WI38 (cell line): ENCODE data around the gene CADM1.

Source experiments
- H3K4me3 ChIP-seq: 2 replicates; pipeline ENCODE4 v1.5.1; 2011; ENCODE audit warnings: low read depth, mild to moderate bottlenecking, control low read depth, low read length
- TF ChIP-seq, protein P1 (sequence below): IDR thresholded peaks from 2 replicates; pipeline ENCODE4 v1.5.1; 2012; ENCODE audit warnings: low read depth, mild to moderate bottlenecking, control low read depth, low read length

The CADM1 gene

DNA sequence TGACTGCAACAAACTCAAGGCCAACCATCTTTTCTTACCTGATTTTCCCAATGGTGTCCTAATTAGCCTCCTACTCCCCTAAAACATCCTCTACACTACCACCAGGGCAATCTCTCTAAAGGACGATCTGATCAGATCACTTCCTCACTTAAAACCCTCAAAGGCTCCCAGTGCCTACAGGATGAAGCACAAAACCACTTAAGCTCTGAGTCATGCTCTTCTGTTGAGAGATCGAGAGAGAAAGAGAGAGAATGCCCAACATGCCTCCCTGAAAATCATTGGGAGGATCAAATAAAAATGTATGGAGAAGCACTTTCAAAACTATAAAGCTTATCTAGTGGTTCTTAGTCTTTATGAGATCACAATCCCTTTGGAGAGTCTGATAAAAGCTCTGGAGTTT is 171.1 kb downstream of the CADM1 start:
- no peak overlapping the region for H3K4me3 ChIP-seq
- TF ChIP-seq, protein P1, sequence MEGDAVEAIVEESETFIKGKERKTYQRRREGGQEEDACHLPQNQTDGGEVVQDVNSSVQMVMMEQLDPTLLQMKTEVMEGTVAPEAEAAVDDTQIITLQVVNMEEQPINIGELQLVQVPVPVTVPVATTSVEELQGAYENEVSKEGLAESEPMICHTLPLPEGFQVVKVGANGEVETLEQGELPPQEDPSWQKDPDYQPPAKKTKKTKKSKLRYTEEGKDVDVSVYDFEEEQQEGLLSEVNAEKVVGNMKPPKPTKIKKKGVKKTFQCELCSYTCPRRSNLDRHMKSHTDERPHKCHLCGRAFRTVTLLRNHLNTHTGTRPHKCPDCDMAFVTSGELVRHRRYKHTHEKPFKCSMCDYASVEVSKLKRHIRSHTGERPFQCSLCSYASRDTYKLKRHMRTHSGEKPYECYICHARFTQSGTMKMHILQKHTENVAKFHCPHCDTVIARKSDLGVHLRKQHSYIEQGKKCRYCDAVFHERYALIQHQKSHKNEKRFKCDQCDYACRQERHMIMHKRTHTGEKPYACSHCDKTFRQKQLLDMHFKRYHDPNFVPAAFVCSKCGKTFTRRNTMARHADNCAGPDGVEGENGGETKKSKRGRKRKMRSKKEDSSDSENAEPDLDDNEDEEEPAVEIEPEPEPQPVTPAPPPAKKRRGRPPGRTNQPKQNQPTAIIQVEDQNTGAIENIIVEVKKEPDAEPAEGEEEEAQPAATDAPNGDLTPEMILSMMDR = no peak

DNA sequence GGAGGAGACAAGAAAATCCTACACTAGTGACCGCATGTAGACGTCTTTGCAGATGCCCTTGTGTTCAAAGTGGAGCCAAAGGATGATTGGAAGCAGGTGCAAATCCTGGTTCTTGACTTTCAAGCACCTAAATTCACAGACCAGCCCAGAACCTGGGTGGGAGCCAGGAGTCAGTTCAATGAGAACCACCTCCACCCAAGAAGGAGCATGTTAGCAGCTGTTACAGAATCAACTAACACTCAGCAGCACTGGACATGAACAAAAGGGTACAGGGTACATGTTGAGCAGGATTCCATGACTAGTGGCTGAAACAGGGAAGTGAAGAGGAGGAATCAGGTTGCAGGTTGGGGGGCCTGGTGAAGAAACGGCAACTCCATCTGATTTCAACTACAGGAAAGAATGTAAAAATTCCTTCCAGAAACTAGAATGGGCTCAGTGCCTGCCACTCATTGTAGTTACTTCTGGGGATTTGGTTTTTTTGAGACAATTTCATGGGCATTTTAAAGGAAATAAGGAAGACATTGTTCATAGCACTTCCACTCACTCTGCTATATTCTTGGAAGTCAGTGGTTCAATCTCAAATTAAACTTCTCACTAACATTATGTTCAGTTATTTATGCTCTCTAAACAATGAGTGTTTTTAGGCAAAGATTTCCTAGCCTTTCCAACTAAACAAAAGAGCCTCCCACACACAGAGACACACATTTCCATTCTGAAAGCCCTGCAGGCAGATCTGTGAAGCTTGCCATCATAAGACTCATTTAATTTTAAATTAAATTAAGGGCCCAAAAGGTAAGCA is 173.3 kb downstream of the CADM1 start:
- TF ChIP-seq, protein P1 = no peak
- H3K4me3 ChIP-seq = no peak overlapping the region

DNA sequence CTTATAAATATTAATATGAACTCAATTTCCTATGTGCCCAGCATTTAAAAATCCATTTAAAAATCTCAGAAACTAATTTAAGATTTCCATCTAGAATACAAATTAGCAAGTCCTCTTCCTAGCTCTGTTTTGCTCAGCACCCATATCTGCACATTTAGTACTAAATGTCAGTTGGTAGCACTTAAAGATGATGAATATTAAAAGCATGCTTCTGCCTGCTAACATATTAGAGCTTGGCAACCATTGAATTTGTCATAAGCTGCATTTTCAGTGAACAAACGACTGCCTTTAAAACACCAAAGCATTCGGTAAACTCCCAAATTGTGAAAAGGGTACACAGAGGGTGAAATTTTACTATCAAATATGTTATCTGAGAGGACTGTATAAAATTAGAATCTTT is 177.7 kb downstream of the CADM1 start:
- H3K4me3 ChIP-seq = no peak overlapping the region
- TF ChIP-seq, protein P1 = no peak

DNA sequence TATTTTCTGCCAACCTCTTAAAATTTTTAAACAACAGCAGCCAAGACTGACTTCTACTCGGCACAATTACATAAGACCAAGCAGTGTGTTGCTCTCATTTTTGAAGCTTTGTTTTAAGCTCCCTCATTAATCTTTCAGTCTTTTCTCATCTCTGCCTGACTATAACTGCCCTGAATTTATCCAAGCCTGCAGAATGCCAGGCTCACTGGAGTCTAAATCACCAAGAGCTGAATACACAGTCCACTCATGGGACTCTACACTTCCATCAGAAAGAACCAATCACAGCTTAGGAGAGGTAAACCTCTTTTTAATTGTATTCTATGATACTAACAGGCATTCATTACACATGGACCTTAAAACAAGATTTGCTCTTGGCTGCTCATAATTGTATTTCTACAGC is 178.7 kb downstream of the CADM1 start:
- TF ChIP-seq, protein P1 = no peak
- H3K4me3 ChIP-seq = no peak overlapping the region

DNA sequence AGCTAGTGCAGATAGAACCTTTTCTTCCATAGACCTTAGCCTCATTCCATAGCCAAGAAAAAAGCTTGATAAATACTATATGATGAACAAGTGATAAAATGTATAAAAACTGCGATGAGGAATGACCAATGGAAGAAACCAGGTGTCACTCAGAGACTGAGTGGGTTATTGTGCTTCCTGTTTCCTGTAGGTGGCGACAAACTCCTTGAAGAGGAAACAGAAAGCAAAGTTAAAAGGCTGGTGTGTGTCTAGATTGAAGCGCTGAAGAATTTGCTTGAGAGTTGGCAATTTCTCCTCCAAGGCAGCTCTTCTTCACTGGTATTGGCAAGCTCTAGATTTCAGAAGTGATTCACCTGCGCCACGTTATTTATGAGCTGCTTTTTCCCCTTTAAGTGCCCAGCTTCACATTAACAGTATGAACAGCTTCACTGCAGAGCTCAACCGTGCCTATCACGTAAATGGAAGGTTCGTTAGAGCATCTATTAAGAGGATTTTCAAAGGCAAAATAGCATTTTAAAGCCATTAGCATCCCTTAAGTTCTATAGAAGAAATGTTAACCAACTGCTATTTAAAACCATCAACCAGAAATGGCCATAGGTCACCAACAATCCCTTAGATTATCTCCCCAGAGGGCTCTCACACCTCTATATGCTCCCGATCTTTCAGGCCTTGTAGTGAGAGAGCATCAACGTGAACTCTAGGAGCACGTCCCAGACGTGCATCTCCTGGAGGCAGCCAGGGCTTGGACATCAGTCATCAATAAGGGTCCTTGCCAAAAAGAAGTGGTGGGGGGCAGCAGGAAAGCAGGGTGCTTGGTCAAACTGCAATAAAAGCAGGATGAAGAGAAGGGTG is 179.4 kb downstream of the CADM1 start:
- TF ChIP-seq, protein P1 = peak; percentile 60
- no peak overlapping the region for H3K4me3 ChIP-seq

DNA sequence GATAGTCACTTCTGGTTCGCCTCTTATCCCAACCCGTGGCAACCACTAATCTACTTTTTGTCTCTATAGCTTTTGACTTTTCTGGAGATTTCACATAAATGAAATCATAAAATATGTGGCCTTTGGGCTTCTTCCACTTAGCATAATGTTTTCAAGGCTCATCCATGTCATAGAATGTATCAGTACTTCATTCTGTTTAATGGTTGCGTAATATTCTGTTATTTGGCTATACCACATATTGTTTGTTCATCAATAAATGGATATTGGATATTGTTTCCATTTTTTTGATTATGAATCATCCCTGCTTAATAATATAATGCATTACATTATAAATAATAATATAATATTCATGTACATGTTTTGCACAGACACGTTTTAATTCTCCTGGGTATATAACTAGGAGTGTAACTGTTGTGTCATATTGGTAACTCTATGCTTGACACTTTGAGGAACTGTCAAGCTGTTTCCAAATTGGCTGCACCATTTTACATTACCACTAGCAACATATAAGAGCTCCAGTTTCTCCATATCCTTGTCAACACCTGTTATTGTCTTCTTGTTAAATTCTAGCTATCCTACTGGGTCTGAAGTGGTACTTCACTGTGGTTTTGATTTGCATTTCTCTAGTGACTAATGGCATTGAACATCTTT is 181.5 kb downstream of the CADM1 start:
- no peak overlapping the region for H3K4me3 ChIP-seq
- TF ChIP-seq, protein P1 = no peak
